ENCODE results near the gene PTPRG.

GRCh38 chr3:62073038-62073437, 511.7 kb downstream of the PTPRG start:
- TF ChIP-seq TAF1 (IDR thresholded peaks at IDR 0.05; ENCODE audit: borderline replicate concordance, insufficient read depth, low read length) (no peak), REST (IDR thresholded peaks at IDR 0.05; ENCODE audit: insufficient read depth in 1 of 2, low read depth in 2 of 2, low read length in 2 of 2) (no peak)

Measured in PFSK-1 (cell line).